NCI-H748 (cell line): ENCODE measurements around the gene LIAS.
"Not testable (repeated sequence)": the region's sequence is repeated elsewhere in the genome, so short reads cannot be mapped to it uniquely, and the experiment has no call there.

Source experiments
- DNase-seq: peaks from one replicate; lab custom pipeline; 2025; ENCODE audit not compliant: unreplicated experiment; lab: John Stamatoyannopoulos, UW

LIAS gene

DNA sequence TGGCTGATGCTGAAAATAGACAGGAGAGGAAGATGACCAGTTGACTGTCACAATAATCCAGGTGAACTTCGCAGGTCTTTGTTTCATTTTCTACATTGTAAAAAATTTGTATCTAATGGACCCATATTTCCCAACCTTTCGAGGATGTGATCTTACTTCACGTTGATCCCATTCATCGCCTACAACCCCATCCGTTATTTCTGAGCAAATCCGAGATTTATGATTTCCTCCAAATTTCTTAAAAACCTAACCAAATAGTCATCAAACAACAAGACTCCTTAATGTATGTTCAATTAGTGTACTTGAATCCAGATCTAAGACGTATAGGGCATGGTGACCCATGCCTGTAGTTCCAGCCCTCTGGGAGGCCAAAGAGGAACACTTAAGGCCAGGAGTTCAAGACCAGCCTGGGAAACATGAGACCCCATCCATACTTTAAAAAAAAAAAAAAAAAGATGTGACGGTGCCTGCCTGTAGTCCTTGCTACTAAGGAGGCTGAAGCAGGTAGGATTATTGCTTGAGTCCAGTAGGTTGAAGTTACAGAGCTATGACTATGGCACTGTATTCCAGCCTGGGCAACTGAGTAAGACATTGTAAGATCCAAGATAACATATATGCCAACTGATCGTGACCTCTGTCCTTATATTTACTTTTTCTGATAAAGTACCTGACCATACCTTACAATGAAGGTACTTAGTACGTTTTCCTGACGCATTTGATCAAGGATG, 5.8 kb upstream of the LIAS start:
- no peak for DNase-seq

DNA sequence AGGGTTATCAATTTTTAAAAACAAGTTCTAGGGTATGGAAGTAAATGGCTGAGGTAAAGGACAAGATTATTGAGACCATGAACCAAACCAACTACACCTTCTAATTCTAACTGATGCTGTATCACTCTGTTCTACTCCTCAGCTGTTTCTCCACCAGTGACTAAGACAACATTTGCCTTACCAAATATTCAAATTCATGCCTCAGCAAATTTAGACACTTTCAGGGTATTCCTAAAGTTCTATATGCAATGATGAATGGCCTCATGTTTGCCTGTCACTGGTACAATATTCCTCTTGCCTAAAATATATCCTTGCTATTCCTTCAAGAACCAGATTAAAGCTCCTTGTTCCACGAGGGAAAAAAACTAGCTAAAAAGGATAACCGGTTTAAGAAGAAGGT, 5.1 kb upstream of the LIAS start:
- DNase-seq: no peak

DNA sequence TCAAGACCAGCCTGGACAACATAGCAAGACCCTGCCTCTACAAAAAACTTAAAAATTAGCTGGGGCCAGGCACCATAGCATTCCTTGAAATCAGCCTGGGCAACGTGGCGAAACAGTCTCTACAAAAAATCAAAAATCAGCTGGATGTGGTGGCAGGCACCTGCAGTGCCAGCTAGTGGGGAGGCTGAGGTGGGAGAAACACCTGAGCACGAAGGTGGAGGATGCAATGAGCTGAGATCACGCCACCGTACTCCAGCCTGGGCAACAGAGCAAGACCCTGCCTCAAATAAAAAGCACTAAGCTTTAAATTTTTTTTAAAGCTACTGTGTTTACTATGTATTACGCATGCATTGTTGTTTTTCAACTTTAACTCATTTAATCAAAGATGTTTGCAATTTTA, 3.4 kb upstream of the LIAS start:
- no peak for DNase-seq

DNA sequence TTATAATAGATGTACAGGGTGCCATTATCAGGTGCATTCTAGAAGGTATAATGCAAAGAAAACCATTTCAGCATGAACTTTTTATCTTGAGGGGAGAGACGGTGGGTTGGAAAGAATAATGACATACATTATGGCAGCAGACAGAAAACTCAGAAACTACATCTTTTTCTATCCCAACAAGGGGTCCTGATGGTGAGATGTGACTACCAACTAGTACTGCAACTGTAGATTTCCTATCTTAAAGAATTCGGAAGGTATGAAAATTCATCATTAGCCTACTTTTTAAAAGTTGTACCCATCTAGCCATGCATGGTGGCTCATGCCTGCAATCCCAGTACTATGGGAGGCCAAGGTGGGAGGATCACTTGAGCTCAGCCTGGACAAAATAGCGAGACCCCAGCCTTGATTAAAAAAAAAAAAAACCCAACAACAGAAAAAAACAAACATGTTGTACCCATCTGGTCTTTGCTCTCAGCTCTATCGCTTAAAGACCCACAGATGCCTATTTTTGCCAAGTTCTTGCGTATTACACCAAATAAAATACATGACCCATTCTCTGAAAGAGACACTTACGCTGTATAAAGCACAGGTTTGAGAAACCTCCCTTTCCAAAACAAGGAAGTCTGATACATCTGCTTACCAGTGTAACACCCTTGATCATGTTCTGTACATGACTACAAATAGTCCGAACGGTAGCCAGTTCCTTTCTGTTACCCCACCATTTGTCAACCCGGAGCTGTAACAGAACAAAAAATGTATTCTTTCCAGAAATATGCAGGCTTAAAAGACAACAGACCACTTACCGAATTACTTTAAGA, 1.7 kb upstream of the LIAS start:
- no peak for DNase-seq

DNA sequence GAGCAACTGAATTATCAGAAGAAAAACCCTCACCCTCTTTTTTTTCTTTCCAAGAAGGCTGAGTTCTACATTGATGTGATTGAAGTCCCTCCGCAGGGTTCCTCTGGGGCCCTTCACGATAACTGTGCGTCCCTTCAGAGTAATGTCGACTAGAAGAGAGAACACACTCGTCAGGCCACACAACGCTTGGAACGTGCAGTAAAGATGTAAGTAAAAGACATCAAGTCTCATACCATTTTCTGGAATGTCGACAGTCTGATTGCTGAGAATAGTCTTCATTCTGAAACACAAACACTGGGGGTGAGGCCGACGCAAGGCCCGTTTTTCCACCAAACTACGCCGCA, 723 bp upstream of the LIAS start:
- DNase-seq: not testable (repeated sequence)

DNA sequence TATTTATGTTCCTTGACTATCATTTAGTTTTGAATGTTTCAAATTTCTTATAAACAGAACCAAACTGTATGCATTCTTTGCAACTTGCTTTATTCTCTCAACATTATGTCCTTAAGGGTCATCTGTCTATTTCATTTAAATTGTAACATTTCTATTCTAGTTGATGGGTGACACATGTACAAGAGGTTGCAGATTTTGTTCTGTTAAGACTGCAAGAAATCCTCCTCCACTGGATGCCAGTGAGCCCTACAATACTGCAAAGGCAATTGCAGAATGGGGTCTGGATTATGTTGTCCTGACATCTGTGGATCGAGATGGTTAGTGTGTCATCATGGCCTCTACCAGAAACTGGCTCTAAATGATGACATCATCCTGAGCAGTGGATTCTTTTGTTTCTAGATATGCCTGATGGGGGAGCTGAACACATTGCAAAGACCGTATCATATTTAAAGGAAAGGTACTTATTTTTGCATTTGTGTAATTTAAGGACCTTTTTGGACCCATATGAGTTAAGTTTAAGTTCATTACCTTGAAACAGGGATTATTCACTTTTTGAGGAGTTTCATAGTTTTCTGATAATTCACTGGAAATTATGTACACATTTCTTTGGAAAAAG, 6.1 kb downstream of the LIAS start:
- peak; percentile 40 for DNase-seq

DNA sequence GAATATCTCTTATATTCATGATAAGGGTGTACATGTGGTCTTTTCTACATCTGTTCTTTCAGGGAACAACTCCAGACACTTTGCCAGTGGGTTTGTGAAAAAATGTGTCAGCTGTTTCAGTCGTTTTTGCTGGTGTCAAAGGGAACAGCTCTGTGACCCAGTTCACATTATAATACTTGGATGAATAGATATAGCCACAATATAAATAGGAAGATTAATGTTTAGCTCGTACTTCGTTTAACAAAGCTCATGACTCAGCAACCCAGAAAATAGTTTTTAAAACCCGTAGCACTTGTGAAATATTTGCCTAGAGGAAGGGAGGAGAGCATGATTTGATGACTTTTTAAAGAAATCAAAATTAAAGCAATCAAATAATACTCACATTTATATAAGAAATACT, 7.9 kb downstream of the LIAS start:
- DNase-seq: no peak

DNA sequence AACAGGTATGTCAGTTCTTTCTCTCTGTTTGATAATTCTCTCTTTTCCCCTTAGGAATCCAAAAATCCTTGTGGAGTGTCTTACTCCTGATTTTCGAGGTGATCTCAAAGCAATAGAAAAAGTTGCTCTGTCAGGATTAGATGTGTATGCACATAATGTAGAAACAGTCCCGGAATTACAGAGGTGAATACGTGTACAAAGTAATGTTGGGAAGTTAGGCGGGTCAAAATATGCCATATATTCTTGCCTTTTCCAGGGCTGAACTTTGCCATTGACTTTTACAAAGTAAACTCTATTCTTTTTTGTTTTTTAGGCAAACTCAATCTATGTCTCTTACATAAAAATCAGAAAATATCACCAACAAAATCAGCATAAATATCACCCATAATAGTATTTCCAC, 8.6 kb downstream of the LIAS start:
- DNase-seq: no peak

DNA sequence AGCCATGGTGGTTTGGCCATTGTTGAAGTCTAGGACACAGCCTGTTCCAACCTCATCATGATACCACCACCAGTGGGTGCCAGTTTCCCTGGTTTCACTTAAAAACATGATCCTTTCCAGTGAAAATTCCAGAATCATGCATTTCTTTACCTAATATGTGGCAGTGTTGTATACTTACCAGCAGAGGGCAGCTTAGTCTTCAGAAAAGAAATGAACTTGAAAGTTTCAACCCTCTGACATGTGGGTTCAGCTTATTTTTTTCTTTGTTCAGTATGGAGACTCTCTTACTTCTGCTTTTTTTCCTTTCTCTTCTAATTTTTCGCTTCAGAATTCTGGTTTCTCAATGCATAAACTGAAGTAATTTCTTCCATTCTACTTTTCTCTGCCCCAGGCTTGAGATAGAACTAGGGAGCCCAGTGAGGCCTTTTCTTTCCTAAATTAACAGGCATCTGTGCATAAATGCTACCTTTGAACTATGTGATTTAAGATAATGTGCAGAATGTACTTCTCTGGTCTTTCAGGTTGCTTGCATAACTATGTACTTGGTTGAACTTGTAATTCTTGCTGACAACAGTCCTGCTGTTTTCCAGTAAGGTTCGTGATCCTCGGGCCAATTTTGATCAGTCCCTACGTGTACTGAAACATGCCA, 10.7 kb downstream of the LIAS start:
- peak; percentile 78 for DNase-seq

DNA sequence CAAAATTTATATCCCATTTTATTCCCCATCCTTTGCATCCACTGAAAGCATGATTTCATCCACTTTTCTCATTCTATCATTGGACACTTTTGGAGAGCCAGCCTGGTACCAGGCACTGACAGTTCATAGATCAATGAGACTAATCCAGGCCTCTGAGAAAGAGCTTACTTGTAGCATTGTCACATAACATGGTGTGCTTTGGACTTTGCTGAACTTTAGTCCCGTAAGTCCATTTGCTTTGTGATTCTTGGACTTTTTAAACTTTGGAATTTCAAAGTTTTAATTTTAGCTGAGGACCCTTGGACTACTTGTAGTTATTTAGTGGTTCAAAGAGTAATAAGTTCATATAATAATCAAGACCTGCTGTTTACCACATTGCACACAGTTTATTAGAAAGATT, 11.5 kb downstream of the LIAS start:
- DNase-seq: no peak

DNA sequence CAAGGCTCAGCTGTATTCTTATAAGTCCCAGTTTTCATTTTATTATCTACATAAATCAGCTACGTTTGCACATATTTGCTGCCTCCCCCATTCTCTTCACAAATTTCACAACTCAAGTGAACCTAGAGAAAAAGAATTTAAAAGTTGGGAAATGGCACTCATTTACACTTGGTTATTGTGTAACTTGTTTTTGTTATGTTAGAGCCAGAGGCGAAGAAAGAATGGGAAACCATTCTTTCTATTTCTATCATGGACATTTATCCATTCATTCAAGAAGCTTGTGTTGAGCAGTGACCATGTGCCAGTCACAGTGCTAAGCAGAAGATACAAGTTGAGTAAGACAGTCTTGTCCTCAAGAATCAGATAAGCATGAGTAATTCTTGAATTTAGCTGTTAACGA, 13.5 kb downstream of the LIAS start:
- DNase-seq: no peak

DNA sequence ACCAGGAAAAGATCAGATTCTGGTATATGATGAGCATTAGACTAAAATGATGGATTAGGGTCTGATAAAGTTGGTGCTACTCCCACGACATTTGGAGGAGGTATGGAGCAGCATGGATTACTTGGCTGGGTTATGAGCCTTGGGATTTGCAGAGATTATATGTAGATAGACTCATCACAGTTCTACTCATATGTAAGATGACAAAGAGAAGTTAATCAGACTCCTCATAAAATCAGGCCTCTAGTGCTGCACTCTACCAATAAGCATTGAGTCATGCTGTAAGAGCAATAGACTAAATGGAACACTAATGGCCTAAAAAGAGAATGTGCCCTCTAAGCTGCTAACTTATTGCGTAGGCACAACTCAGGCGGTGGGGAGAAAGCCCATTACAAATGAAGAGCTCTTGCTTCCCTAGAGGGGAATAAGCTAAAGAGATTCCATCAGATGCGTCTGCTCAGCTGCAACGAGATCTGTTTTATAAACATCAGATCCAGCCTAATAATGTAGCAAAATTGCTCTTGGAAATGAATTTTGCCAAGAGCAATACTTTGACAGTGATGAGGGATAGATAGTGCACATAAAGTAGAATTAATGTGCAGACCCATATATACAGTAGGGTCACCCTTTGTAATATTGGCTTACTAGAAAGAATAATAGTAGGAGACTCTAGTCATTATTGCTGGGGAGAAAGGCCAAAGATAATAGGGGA, 17.5 kb downstream of the LIAS start:
- no peak for DNase-seq

DNA sequence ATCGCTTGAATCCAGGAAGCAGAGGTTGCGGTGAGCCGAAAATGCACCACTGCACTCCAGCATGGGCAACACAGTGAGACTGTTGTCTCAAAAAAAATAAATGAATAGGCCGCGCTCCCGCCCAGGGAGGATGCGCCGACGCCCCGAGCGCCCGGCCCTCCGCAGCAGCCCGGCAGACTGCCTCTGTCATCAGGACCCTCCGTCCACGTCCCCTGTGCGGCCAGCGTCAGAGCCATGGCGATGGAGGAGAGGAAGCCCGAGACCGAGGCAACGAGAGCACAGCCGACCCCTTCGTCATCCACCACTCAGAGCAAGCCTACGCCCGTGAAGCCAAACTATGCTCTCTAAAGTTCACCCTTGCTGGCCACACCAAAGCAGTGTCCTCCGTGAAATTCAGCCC, 21.4 kb downstream of the LIAS start:
- no peak for DNase-seq

DNA sequence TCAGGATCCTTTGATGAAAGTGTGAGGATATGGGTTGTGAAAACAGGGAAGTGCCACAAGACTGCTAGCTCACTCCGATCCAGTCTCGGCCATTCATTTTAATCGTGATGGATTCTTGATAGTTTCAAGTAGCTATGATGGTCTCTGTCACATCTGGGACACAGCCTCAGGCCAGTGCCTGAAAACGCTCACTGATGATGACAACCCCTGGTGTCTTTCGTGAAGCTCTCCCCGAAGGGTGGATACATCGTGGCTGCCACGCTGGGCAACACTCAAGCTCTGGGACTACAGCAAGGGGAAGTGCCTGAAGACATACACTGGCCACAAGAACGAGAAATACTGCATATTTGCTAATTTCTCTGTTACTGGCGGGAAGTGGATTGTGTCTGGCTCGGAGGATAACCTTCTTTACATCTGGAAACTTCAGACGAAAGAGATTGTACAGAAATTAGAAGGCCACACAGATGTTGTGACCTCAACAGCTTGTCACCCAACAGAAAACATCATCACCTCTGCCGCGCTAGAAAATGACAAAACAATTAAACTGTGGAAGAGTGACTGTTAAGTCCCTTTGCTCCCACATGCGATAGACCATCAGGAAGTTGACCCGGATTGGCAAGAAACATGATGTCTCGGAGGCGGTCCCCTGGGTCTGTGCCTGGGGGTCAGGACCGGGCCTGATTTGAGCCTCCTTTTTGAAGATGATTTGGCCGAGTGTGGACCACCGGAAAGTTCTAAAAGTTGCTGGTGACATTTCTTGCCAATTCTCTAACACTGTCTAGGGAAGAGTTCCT, 22.2 kb downstream of the LIAS start:
- no peak for DNase-seq

DNA sequence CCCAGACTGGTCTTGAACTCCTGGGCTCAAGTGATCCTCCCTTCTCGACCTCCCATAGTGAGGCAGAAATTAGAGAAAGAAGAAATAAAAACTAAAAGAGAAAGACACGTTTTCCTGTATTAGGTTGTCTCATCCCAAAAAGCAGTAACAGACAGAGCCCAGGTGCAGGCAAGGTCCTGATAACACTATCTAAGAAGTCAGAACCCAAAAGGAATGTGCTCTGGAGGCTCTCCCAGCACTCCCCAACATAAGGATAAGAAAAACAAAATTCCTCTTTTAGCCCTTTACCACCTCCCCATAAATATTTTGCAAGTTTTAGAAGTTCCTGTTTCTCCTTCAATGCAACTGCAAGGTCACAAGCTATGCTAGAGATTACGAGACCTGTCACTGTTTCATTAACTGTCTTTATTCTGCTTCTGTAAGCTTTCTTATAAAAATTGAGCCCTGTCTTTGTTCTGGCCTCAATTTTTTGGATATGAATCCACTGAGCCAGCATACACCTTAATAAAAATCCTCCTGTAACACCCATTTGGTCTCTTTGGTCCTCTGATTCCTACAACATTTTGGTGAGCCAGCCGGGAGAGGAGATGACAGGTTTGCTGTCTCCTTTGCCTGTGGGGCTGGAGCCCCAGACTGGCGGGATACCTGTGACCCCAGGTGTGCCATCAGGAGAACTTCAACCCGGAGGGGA, 25.9 kb downstream of the LIAS start:
- no peak for DNase-seq

DNA sequence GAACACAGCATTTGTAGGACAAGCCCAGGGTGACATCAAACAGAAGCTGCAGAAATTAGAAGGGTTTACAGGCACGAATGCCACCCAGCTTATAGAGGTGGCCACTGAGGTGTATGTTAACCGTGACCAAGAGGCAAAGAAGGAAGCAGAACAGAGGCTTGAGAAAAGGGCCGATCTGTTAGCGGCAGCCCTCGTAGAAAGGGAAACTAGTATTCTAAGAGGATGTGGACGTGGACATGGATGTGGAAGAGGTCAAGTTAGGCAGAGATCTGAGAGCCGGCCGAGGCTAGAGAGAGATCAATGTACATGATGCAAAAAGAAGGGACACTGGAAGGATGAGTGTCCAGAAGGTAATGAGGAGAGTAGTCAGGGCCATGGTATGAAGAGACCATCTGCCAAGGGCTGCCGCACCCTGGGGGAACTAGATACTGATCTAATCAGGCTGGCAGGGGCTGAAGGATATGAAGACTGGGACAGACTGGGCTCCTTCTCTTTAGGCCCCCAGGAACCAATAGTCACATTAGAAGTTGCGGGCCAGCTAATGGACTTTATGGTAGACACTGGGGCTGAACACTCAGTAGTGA, 27.5 kb downstream of the LIAS start:
- no peak for DNase-seq

DNA sequence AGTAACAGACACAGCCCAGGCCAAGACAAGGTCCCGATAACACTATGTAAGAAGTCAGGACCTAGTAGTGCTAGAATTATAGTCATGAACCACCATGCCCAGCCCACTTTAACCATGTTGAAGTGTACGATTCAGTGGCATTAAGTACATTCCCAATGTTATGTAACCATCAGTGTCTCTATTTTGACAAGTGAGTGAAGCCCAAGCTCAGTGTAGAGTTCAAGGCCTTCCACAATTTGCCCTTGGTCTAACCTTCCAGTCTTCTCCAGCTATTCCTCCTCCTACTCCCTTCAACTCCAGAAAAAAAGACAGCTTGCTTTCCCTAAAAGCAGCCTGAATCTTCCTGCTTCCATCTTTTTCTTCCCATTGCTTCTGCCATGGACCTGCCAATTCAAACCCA, 31.5 kb downstream of the LIAS start:
- DNase-seq: no peak

DNA sequence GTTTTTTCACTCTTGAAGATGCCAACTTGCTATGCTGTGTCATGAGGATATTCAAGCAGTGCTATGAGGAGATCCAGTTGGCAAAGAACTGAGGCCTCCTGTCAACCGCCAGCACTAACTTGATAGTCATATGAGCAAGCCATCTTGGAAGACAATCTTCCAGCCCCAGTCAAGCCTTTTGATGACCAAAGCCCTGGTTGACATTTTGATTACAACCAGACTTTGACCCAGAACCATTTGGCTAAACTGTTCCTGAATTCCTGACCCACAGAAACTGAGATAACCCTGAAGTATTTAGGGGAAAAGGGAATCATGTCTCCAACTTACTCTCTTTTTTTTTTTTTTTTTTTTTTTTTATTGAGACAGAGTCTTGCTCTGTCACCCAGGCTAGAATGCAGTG, 35.5 kb downstream of the LIAS start:
- no peak for DNase-seq

DNA sequence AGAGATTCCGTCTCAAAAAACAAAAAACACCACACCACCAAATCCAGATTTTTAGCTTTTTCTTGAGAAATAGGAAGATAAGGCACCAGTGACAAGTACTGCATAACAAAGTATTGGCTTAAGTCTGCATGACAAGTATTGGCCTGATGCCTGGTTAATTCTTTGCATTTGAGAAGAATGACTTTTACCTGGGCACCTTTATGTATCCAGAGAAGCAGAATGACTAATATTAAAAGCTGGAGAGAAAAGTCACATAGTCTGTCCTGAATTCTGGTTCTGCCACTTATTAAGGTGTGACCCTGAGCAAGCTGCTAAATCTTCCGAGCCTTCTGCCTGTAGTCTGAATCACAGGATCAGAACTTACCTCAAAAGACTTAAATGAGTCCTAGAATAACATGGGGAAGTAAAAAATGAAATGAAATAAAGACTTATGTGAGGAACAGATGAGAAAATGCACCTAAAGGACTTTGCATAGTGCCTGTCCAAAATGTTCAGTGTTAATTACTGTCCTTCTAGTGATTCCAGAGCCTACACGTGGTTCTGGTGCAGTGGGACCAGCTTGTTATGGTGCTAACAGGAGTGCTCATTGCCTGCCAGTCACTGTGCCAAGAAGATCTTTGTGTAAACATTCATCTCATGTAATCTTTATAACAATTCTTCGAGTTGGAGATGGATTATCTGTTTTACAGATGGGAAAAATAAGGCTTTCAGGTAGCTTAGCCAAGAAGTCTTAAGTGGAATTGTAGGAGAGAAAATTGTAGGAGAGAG, 36.8 kb downstream of the LIAS start:
- no peak for DNase-seq
